Fibroblast of skin of left biceps (primary cell): ENCODE measurements around the gene CASP10.
"Not testable (repeated sequence)": the region's sequence is repeated elsewhere in the genome, so short reads cannot be mapped to it uniquely, and the experiment has no call there.

Experiments used
- DNase-seq, 2 experiments: peaks; one replicate each; pipeline ENCODE4 v3.0.0-alpha.2; 2013; ENCODE audit warnings: low read depth in 2 of 2

CASP10 gene

GRCh38 chr2:201154615-201155399 is 28.1 kb upstream of the CASP10 start:
- no peak for DNase-seq

- no peak for DNase-seq
Measured at GRCh38 chr2:201156036-201156435, 26.9 kb upstream of the CASP10 start.

GRCh38 chr2:201156640-201157039 is 26.3 kb upstream of the CASP10 start:
- DNase-seq, result no peak

- DNase-seq, result no peak
Measured at GRCh38 chr2:201157694-201158093, 25.2 kb upstream of the CASP10 start.

GRCh38 chr2:201158111-201158929 is 24.6 kb upstream of the CASP10 start:
- peak; percentile 42 to 50 for DNase-seq

- DNase-seq, result no peak
Measured at GRCh38 chr2:201164166-201164565, 18.8 kb upstream of the CASP10 start.

- no peak for DNase-seq
Measured at GRCh38 chr2:201167546-201167945, 15.4 kb upstream of the CASP10 start.

GRCh38 chr2:201168496-201168895 is 14.4 kb upstream of the CASP10 start:
- DNase-seq, result not testable (repeated sequence)

GRCh38 chr2:201171259-201171814 is 11.6 kb upstream of the CASP10 start:
- DNase-seq, result no peak

GRCh38 chr2:201172279-201172678 is 10.7 kb upstream of the CASP10 start:
- no peak for DNase-seq

GRCh38 chr2:201174687-201175086 is 8.3 kb upstream of the CASP10 start:
- DNase-seq, result no peak

GRCh38 chr2:201176081-201176481 is 6.9 kb upstream of the CASP10 start:
- DNase-seq, result no peak

- no peak for DNase-seq
Measured at GRCh38 chr2:201180010-201180409, 2.9 kb upstream of the CASP10 start.

- no peak for DNase-seq
Measured at GRCh38 chr2:201183365-201183727, 405 bp downstream of the CASP10 start.

- DNase-seq, result not testable (repeated sequence)
Measured at GRCh38 chr2:201183835-201184234, 894 bp downstream of the CASP10 start.

- not testable (repeated sequence) for DNase-seq
Measured at GRCh38 chr2:201184248-201184647, 1.3 kb downstream of the CASP10 start.

GRCh38 chr2:201185863-201186262 is 2.9 kb downstream of the CASP10 start:
- no peak for DNase-seq

- no peak for DNase-seq
Measured at GRCh38 chr2:201186982-201187381, 4.0 kb downstream of the CASP10 start.

- DNase-seq, result no peak
Measured at GRCh38 chr2:201188449-201188848, 5.5 kb downstream of the CASP10 start.

- DNase-seq, result no peak
Measured at GRCh38 chr2:201191132-201191875, 8.4 kb downstream of the CASP10 start.

- no peak for DNase-seq
Measured at GRCh38 chr2:201194097-201194496, 11.2 kb downstream of the CASP10 start.

- no peak for DNase-seq
Measured at GRCh38 chr2:201195331-201195730, 12.4 kb downstream of the CASP10 start.
